Measurements from ENCODE around the gene GPT2. TPM values are rescaled to one million over a fixed set of nuclear protein-coding genes. Genes with fewer than 3 reads are reported as not detected.

GPT2 gene
- total RNA-seq, 1 experiment from 2014 or later, result 68.8 TPM

- no peak overlapping the region for H3K4me2 ChIP-seq (ENCODE audit: insufficient read depth, insufficient read length, low read length)
Observed at GRCh38 chr16:46853713-46854443, 30.3 kb upstream of the GPT2 start.

More at GRCh38 chr16:46853713-46854443, 30.3 kb upstream of the GPT2 start:
- Histone ChIP-seq H3K27me3 (ENCODE audit: insufficient read depth, low read length) (no peaks in the 10 kb centered on the region), H3K79me2 (ENCODE audit: insufficient read depth, low read length) (no peaks in the 10 kb centered on the region), H3K9me3 (ENCODE audit: control insufficient read depth, low read depth, low read length) (no peaks in the 10 kb centered on the region), H2BK120ac (ENCODE audit: low read depth, low read length, poor library complexity, severe bottlenecking) (no peak overlapping the region), H2BK12ac (ENCODE audit: insufficient read length, low read depth, low read length) (no peak overlapping the region), H3T11ph (ENCODE audit: low read length) (no peak overlapping the region), H3K56ac (ENCODE audit: insufficient read length, low read depth, low read length) (no peak overlapping the region), H2AFZ (ENCODE audit: low read length) (no peak overlapping the region), H3K79me1 (ENCODE audit: insufficient read depth, low read depth, low read length, poor library complexity, severe bottlenecking) (no peaks in the 10 kb centered on the region), H4K20me1 (ENCODE audit: control insufficient read depth, insufficient read depth, insufficient read length) (no peaks in the 10 kb centered on the region), H3K27ac (ENCODE audit: insufficient read length, low read depth, low read length) (no peak overlapping the region), H3K4me1 (ENCODE audit: insufficient read depth, low read length) (peaks cover 4% of the 10 kb centered on the region), H3K23ac (ENCODE audit: insufficient read length, low read depth, low read length) (no peak overlapping the region), H4K8ac (replicated peaks; ENCODE audit: insufficient read length, low read depth, low read length) (no peak overlapping the region), H2AK5ac (ENCODE audit: insufficient read length, low read length) (no peak overlapping the region), H3K18ac (ENCODE audit: insufficient read length, low read depth, low read length) (no peak overlapping the region), H2BK5ac (ENCODE audit: insufficient read length, low read length) (no peak overlapping the region), H4K5ac (ENCODE audit: insufficient read length, low read depth, low read length) (no peak overlapping the region), H2BK20ac (ENCODE audit: low read depth, low read length, poor library complexity, severe bottlenecking) (no peak overlapping the region), H3K23me2 (ENCODE audit: insufficient read length, low read depth, low read length, poor library complexity, severe bottlenecking) (no peaks in the 10 kb centered on the region), H3K9ac (ENCODE audit: extremely low read depth, insufficient read length, low read length) (no peak overlapping the region), H3K14ac (ENCODE audit: insufficient read depth, low read length) (no peak overlapping the region), H4K91ac (ENCODE audit: insufficient read length, low read depth, low read length) (no peak overlapping the region), H2BK15ac (ENCODE audit: low read depth, low read length) (no peak overlapping the region), H3K4ac (ENCODE audit: low read depth, low read length) (no peak overlapping the region)
- WGBS (ENCODE audit: extremely low coverage, insufficient read length, low lambda C conversion rate), result no CpG with 5 or more reads among the region's 5 CpGs
- DNase-seq, result peak; percentile 87
- Mint-ChIP-seq H3K4me1 (peaks cover 17 to 20% of the 10 kb centered on the region in 2 experiments), H3K36me3 (ENCODE audit: insufficient read depth in 1 of 3, low read depth in 3 of 3) (no peaks in the 10 kb centered on the region; a peak in 1 of 7 replicates), H3K27ac (no peak overlapping the region; a peak in 1 of 7 replicates), H3K27me3 (ENCODE audit: low read depth) (no peaks in the 10 kb centered on the region; the same call in 1 of the 2 replicates), H3K9me3 (no peaks in the 10 kb centered on the region), H3K4me3 (no peak overlapping the region)
- TF ChIP-seq CTCF (conservative IDR thresholded peaks at IDR 0.05), result peak; percentile 94
